Suppressor macrophage (primary cell): ENCODE results near the gene PHGDH.
A peak's percentile ranks its signal among the peaks of the same experiment; 100 is the strongest.
"Not testable (repeated sequence)": the region's sequence is repeated elsewhere in the genome, so short reads cannot be mapped to it uniquely, and the experiment has no call there.

Source experiments
- DNase-seq, 4 experiments: peaks; one replicate each; pipeline ENCODE4 v3.0.0-alpha.2; 2020 to 2022
- total RNA-seq, 17 experiments: gene quantifications; one replicate each; lab custom pipeline; 2026; ENCODE audit warnings: mixed read lengths in 6 of 17, inconsistent platforms in 3 of 17; lab: John Stamatoyannopoulos, UW

PHGDH gene
- 1.8 to 26.8 (median 17.0) reads per million in 17 experiments for total RNA-seq

DNA sequence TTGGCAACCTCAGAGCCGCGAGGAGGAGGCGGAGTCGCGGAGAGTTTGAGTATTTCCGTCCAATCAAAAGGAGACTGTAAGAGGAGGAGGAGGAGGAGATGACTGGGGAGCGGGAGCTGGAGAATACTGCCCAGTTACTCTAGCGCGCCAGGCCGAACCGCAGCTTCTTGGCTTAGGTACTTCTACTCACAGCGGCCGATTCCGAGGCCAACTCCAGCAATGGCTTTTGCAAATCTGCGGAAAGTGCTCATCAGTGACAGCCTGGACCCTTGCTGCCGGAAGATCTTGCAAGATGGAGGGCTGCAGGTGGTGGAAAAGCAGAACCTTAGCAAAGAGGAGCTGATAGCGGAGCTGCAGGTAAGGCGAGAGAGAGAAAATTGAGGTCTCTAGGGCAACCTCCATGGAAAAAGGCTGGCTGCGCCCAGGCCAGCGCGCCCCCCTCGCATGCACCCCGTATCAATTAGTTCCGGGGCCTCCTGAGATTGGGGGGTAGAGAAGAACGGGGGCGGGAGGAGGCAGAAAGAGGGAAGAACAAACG, at the start of gene PHGDH:
Gene PHGDH (plus strand): TSS at position 131 of the 538 bp plus-strand sequence. CDS start 89 bp downstream, at position 220.
- peak; percentile 61 to 82 (median 74) for DNase-seq

DNA sequence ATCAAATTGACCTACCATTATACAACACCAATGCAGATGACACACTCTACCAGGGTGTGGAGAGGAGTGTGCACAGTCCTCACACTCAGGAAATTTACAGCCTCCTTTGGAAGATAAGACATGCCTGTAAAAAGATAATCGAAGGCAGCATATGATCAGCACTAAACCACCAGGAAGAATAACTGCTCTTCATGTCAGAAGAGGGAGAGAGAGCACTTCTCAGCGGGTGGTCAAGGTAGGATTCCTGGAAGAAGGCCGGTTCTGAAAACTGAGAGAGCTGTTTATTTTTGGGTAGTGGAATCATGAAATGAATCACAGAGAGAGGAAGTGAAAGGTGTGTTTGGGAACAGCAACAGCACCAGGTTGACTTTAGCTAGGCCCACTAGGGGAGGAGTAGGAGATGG, 49.7 kb upstream of the PHGDH start:
- DNase-seq, result no peak

DNA sequence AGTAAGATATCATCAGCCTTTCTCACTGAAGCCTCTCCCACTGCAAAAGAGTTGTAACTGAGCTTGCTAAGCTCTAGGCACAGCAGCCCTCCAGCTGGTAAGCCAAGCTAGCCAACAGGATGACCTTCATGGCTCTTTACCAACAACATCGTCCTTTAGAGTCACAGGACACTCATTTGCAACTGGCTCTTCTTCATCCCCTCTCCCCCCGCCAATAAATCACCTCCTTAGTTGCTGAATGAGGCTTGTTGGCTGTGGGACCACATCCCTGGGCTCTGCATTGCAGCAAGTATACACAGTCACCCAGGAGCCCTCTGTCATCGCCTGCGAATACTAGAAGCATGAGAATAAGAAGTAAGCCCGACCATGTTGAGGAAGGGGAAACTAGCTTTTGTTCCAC, 47.7 kb upstream of the PHGDH start:
- no peak for DNase-seq

DNA sequence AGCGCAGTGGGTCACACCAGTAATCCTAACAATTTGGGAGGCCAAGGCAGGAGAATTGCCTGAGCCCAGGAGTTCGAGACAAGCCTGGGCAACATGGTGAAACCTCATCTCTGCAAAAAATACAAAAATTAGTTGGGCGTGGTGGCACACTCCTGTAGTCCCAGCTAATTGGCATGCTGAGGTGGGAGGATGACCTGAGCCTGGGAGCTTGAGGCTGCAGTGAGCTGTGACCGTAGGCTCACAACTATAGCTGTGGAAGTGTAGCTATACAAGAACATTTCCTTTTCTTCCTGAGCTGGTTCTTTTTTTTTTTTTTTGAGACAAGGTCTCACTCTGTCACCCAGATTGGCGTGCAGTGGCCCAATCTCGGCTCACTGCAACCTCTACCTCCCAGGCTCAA, 44.6 kb upstream of the PHGDH start:
- DNase-seq, result no peak

DNA sequence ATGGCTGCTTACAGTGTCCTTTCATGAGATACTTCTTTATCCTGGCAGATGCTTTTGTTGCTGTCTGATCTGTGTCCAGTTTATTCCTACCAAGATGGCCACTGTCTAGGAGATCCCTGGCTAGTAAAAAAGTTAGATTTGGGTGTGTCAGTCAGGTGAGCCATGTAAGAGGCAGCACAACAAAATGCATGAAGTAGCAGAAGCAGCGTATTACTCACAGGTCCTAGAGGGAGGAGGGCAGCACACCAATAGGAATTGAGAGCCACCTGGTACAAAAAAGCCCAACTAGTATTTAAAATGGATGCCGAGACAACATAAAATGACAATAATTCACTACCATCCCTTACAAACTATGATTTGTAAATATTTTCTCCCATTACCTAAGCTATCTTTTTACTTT, 40.8 kb upstream of the PHGDH start:
- DNase-seq, result no peak

DNA sequence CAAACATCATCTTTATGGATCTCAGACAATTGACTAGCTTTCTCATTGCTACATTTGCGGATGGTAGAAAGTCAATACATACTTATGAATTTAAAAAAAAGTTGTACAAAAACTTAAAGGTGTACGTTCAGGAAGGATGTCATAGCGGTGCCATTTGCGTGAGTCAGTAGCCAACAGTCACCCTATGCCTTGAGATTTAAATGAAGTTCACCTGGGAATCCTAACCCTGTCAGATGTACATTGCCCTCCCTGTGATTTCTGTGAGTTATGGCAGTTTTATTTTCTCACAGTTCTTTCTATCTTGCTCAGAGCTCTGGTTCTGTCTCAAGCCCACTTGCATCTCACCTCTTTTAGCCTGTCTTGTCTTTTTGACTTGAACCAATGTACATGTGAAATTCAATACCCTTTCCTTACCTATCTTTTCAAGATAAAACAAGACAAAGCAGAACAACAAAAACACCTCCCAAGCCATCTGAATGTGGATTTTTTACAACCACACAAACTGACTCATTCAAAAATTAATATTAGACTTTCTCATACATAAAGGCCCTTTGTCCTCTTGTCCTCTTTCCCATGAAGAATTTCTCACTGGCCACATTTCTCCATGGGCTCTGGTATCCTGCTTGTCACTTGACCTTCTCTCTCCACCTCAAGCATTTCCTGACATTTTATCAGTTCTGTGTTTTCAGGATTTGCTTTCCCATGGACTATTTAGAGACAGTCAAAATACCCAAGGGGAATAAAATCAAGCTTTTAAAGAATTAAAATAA, 38.4 kb upstream of the PHGDH start:
- DNase-seq, result no peak

DNA sequence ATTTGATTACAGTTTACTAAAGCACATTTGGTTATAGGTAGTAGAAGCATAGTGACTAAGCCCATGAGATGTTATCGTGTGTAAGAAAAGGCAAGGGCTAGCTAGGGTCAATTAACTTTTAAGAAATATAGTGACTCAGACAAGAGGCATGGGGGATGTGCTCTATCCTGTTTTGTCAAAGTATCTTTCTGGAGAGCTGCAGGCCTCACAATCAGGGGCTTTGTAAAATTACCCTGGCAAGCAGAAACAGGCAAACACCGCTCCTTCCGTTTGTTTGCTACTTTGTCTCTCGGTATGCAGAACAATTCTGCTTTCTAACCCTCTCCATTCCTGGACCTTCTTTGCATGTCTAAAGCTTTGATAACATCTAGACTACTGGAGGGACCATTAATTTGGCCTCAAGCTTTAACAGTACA, 37.6 kb upstream of the PHGDH start:
- no peak for DNase-seq

DNA sequence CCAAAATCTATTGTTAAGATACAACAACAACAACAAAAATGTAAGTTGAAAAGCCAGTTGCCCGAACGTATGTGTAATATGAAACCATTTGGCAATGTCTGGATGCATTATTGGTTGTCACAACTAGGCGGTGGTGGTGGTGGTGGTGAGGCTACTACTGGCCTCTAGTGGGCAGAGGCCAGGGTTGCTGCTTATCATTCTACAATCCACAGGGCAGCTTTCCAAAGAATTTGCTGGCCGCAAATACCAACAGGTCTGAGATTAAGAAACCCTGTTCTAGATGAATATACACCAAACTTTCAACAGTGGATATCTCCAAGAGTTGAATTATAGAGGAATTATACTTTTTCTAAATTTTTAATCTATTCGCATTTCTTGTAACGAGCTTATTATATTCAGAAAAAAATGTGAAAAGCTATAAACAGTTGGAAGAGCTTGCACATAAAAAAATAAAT, 36.9 kb upstream of the PHGDH start:
- peak in 1 of 4 experiments; percentile 80 for DNase-seq

DNA sequence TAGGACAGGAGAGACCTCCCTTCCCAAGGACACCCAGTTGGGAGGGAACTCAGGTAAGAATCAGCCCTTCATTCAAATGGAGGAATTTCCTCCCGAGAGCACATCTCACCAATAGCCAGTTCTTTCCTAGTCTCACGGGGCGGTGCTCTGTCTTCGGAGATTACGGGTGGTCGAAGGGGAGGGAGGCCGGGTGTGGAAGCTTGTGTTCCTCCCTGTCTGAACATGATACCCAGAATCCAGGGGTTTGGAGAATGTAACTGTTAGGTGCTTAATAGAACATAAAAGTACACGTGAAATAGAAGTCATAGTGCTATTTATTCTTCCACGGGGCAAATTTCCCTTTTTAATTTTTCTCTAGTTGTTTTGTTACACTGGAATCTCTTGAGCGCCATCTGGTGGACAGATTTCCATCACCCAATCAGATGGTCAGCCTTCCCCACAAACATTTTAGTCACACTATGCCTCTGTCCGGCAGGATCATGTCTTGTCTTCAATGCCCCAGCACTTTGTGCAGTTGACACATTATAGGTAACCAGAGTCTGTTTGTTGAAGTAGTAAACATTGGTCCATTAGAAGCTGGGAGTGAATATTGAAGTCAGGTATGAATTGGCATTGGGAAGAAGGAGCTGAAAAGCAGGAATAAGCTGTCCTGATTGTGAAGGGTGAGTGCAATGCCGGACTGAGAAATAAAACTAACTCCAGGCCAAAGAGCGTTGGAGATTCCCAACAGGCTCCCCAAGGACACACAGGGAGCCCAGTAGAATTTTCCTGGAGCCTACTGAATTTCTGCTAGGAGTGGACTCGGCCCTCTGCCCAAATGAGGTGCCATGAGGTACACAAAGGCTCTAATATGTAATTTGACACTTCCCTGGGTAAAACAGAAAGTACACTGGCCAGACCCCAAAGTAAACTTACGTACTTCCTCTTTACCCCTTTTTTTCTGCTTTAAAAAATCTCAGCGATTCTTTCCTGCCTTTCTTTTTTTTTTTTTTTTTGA, 36.1 kb upstream of the PHGDH start:
- DNase-seq, result peak; percentile 89 to 93 (median 90)

DNA sequence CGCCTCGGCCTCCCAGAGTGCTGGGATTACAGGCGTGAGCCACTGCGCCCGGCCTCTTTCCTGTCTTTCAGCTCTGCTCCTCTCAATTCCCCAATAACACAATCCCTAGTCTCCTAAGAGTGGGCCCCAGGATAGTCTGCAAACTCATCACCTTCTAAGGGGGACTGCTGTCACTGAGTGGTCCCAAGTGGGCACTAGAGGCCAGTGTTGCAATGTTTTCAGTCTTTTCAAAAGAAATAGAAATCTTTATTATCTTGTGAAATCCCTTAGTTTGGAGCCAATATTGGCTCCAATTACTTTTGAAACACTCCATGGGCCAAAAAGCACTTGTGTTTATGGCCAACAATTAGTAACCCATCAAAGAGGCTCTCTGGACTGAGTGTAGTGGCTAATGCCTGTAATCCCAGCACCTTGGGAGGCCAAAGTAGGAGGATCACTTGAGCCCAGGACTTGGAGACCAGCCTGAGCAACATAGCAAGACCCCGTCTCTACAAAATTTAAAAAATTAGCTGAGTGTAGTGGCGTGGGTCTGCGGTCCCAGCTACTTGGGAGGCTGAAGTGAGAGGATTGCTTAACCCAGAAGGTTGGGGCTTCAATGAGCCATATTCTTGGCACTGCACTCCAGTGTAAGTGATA, 35.0 kb upstream of the PHGDH start:
- no peak for DNase-seq

DNA sequence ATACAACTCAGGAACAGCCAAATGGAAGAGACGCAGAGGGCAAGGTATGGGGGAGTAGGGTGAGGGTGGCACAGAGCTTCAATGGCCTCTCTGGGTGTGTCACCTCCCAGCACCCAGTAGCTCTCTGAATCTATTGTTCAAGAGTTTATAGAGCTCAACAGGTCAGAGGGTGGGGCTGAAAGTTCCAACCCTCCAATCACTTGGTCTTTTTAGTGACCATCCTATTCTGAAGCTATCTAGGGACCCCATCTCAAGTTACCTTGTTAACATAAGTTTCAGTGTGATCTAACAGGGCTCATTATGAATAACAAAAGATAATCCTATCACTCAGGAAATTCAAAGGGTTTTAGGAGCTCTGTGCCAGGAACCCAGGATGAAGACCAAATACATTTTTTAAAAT, 32.5 kb upstream of the PHGDH start:
- no peak for DNase-seq

DNA sequence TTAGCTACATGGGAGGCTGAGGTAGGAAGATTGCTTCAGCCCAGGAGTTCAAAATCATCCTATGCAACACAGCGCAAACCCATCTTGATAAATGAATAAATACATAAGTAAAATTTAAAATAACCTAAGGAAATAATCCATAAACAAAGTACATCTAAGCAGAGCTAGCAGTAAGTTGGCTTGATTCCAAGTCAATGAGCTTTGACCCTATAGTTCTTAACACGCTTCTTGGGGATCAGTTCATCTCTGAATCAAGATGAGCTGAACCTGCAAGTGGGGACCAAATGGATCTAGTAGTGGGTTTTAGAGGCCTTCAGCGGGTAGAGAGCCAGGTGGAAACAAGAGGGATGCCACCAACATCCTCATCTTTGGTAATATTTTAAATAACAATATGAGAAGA, 31.5 kb upstream of the PHGDH start:
- no peak for DNase-seq

DNA sequence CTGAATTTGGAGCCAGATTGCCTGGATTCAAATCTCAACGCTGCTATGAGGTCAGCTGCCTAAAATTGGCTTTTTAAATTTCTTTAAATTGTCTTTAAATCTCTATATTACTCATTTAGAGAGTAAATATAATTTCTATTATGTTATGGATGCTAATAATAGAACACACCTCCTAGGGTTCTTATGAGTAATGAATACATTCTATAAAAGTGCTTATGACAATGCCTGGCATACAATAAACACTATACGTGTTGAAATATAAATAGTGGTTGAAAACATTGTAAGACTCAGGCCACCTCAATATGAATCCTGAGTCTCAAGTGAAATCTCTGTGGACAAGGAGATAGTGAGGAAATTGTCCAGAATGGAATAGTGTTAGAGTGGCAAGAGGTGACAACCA, 31.0 kb upstream of the PHGDH start:
- no peak for DNase-seq

DNA sequence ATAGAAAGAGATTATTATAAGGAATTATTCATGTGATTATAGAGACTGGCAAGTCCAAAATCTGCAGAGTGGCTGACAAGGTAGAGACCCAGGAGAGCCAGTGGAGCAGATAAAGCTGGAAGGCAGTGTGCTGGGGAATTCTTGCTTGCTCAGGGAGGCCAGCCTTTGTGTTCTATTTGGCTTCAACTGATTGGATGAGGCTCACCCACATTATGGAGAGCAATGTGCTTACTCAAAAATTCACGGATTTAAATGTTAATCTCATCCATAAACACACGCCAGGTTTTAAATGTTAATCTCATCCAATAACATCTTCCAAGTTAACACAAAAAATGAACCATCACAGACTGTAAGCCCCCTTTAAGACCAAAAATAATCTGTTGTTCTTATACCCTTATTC, 30.2 kb upstream of the PHGDH start:
- no peak for DNase-seq

DNA sequence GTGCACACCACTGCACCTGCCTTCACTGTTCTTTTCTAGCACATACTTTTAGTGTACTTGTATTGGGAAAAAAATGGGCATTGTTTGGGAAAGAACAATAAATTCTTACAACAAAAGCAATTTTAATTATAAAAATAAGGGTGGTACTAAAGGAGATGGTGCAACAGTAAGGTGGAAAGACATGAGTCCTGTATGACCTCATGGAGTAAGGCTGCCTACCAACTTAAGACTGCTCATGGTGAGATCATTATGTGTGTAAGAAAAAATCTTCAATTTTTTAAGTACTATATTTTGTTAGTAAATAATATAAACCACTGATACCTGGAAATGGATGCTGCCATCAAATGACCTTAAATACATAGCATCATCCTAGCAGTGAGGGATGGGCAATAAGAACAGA, 29.6 kb upstream of the PHGDH start:
- no peak for DNase-seq

DNA sequence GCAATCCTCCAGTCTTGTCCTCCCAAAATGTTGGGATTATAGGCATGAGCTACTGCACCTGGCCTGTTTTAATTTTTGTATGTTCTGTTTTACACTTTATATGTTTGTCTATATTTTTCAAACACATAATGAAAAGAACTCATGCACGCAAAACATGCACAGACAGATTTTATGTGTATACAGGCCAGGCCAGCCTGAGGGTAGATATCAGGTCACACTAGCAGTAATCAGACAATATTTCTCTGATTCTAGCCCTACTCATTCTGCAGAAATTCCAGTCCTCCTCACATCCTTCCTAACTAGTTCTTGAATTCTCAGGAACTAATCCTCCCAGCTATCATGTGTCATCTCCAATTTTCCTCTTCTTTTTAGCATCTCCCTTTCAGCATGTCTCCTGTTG, 27.8 kb upstream of the PHGDH start:
- no peak for DNase-seq

DNA sequence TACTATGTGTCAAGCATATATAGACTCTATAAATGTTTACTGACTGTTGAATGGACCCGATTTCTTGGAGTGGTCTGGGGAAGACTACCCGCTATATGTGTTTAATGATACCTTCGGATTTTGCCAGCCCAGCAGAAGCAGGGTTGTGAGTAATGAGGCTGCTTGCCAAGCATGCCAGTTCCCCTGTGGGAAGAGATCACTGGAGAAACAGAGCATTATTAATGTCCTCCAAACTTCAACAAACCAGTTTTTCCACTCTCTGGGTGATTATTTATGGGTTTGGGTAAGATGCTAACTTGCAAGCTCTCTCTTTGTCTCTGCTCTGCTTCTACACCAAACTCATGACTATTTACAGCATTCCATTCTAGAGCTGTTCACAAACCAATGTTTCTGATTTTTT, 25.1 kb upstream of the PHGDH start:
- no peak for DNase-seq

DNA sequence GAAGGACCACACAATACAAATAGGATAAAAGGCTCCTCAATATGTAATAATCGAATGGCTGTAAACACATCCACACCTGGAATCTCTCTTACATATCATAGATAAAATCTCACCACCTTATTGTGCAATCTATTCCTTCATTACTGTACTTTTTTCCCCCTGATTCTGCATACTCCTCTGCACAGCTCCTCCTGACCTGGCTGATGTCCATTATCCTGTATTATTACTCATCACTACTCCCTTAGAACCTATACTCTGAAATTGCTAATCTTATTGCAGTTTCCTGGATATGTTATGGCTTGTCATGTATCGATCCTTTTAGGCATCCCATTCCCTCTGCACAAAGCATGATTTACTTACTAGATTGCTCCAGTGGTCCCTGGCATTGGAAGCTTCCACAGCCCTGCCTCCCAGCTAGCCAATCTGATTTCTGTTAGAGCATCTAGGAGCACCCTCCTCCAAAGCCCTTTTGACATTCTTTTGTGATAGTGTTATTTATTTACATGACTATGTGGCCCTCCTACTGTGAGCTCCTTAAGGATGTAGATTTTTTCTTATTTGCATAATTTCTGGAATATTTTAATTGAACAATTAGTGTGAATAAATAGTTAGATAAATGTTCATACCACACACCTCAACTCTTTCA, 24.2 kb upstream of the PHGDH start:
- no peak for DNase-seq

DNA sequence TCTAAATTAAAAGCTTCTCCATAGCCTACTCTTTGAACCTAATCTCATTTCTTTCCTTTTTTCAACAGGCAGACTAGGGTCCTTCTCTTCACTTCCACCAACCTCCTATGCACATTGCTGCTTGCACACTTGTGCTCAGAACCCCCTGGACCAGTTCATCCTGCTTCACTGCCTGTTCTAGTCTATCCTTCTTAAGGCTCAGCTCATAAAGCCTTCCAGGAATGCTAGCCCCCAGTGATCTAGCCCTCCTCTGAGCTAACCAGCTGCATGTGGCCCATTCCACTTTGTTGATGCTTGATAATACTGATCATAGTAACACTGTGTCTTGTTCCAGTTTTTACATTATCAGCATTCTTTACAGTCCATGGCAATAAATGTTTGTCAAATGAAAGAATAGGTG, 22.9 kb upstream of the PHGDH start:
- no peak for DNase-seq

DNA sequence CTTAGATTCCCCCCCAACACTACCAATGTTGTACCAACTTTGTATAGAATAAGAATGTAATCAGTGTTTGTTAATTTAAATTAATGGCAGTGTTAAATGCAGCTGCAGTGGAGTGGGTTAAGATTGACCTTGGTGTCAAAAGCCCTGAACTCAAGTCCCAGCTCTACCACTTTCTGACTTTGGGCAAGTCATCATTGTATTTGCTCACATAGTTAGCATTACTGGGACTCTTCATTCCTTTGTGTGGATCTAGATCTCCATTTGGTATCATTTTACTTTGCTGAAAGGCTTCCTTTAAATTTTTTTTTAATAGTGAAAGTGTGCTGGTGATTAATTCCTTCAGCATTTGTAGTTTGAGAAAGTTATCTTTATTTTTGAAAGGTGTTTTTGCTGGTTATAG, 22.2 kb upstream of the PHGDH start:
- no peak for DNase-seq

DNA sequence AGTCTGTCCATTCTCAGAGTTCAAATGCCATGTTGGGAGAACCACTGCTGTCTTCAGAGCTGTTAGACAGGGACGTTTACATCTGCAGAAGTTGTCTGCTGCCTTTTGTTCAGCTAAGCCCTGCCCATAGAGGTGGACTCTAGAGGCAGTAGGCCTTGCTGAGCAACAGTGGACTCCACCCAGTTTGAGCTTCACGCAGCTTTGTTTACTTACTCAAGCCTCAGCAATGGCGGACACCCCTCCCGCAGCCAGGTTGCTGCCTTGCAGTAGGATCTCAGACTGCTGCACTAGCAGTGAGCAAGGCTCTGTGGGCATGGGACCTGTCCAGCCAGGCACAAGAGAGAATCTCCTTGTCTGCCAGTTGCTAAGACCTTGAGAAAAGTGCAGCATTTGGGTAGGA, 14.9 kb upstream of the PHGDH start:
- DNase-seq, result not testable (repeated sequence)

DNA sequence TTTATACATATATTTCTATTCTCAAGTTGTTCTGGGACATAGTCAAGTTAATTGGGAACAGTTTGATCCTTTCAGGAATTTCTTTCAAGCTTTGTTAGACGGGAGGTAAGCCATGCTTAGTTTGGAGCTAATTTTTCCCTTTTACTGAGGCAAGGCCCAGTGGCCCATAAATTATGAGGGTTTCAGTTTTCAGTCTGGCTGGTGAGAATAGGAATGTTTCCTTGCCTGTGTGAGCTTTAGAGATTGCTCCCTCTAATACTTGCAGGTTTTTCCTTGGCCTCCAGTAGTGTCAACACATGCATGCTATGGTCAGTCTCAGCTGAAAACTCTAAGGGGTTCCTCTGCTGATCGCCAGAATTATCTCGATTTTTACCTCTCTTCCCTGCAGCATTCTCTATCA, 14.1 kb upstream of the PHGDH start:
- DNase-seq, result no peak
